SK-N-SH treated with all-trans-retinoic acid at 6 μM for 48 hours (cell line): ENCODE results near the gene PHKG2.

ENCODE experiments used
- ISL1 ChIP-seq: fragments of 250-450 bp; sonication (Bioruptor Pico); IDR thresholded peaks from 2 replicates; pipeline ENCODE4 v2.1.2; 2022; ENCODE audit warnings: mild to moderate bottlenecking, moderate library complexity
- OSR1 ChIP-seq: fragments of 250-450 bp; sonication (Bioruptor Pico); IDR thresholded peaks from 2 replicates; pipeline ENCODE4 v1.8.0; 2022; ENCODE audit warnings: moderate library complexity, mild to moderate bottlenecking, inconsistent platforms
- PPARA ChIP-seq: fragments of 250-450 bp; sonication (Bioruptor Pico); IDR thresholded peaks from 2 replicates; pipeline ENCODE4 v1.5.0; 2020; ENCODE audit warnings: mild to moderate bottlenecking, borderline replicate concordance
- RARB ChIP-seq: fragments of 250-450 bp; sonication (Bioruptor Pico); IDR thresholded peaks from 2 replicates; pipeline ENCODE4 v1.8.0; 2021; ENCODE audit warnings: mild to moderate bottlenecking, moderate library complexity
- SNAI2 ChIP-seq: fragments of 250-450 bp; sonication (Bioruptor Pico); IDR thresholded peaks from 2 replicates; pipeline ENCODE4 v1.5.0; 2020; ENCODE audit warnings: mild to moderate bottlenecking, moderate library complexity
- TCF4 ChIP-seq: fragments of 250-450 bp; sonication (Bioruptor Pico); IDR thresholded peaks from 2 replicates; pipeline ENCODE4 v1.8.0; 2021; ENCODE audit warnings: mild to moderate bottlenecking, moderate library complexity, borderline replicate concordance
- ZC3H10 ChIP-seq: fragments of 250-450 bp; sonication (Bioruptor Pico); IDR thresholded peaks from 2 replicates; pipeline ENCODE4 v1.5.1; 2021; ENCODE audit warnings: mild to moderate bottlenecking, moderate library complexity
- ZFP3 ChIP-seq: fragments of 250-450 bp; sonication (Bioruptor Pico); IDR thresholded peaks from 2 replicates; pipeline ENCODE4 v1.5.0; 2020; ENCODE audit warnings: mild to moderate bottlenecking, moderate library complexity
- ZFP30 ChIP-seq: fragments of 450-650 bp; formaldehyde crosslinking; IDR thresholded peaks from 2 replicates; pipeline ENCODE4 v1.5.0; 2022; ENCODE audit warnings: mild to moderate bottlenecking, moderate library complexity
- ZNF565 ChIP-seq: fragments of 450-650 bp; formaldehyde crosslinking; conservative IDR thresholded peaks from 2 replicates; pipeline ENCODE4 v1.5.0; 2020; ENCODE audit warnings: low read depth, mild to moderate bottlenecking, moderate library complexity
- ZNF8 ChIP-seq: fragments of 450-650 bp; formaldehyde crosslinking; IDR thresholded peaks from 2 replicates; pipeline ENCODE4 v1.5.0; 2020; ENCODE audit warnings: mild to moderate bottlenecking, moderate library complexity
- TF ChIP-seq, protein P1 (sequence below): fragments of 250-450 bp; sonication (Bioruptor Pico); IDR thresholded peaks from 2 replicates; pipeline ENCODE4 v1.5.1; 2020; ENCODE audit warnings: low read depth, mild to moderate bottlenecking, moderate library complexity
- TF ChIP-seq, protein P2 (sequence below): fragments of 250-450 bp; sonication (Bioruptor Pico); IDR thresholded peaks from 2 replicates; pipeline ENCODE4 v1.8.0; 2020; ENCODE audit warnings: mild to moderate bottlenecking, moderate library complexity, borderline replicate concordance

DNA sequence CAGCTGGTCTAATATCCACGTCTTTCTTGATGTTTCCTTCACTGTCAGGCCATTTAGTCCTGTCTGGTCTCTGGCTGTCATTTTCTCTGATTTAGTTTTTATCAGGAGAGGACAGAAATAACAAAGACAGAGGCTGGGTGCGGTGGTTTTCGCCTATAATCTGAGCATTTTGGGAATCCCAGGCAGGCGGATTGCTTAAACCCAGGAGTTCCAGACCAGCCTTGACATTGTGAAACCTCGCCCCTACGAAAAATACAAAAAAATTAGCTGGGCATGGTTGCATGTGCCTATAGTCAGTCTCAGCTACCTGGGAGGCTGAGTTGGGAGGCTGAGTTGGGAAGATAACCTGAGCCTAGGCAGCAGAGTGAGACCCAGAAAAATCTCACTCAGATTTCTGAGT, 42.2 kb upstream of the PHKG2 start:
- TF ChIP-seq OSR1 (CRISPR knock-in tag) (no peak), SNAI2 (CRISPR knock-in tag) (no peak), PPARA (CRISPR knock-in tag) (no peak), ISL1 (CRISPR knock-in tag) (no peak), TCF4 (CRISPR knock-in tag) (no peak), ZFP30 (CRISPR knock-in tag) (no peak), RARB (CRISPR knock-in tag) (no peak), ZFP3 (CRISPR knock-in tag) (no peak), ZC3H10 (CRISPR knock-in tag) (no peak), ZNF8 (CRISPR knock-in tag) (no peak), ZNF565 (CRISPR knock-in tag) (no peak)
- TF ChIP-seq, protein P1, sequence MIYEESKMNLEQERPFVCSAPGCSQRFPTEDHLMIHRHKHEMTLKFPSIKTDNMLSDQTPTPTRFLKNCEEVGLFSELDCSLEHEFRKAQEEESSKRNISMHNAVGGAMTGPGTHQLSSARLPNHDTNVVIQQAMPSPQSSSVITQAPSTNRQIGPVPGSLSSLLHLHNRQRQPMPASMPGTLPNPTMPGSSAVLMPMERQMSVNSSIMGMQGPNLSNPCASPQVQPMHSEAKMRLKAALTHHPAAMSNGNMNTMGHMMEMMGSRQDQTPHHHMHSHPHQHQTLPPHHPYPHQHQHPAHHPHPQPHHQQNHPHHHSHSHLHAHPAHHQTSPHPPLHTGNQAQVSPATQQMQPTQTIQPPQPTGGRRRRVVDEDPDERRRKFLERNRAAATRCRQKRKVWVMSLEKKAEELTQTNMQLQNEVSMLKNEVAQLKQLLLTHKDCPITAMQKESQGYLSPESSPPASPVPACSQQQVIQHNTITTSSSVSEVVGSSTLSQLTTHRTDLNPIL (CRISPR knock-in tag), result no peak
- TF ChIP-seq, protein P2, sequence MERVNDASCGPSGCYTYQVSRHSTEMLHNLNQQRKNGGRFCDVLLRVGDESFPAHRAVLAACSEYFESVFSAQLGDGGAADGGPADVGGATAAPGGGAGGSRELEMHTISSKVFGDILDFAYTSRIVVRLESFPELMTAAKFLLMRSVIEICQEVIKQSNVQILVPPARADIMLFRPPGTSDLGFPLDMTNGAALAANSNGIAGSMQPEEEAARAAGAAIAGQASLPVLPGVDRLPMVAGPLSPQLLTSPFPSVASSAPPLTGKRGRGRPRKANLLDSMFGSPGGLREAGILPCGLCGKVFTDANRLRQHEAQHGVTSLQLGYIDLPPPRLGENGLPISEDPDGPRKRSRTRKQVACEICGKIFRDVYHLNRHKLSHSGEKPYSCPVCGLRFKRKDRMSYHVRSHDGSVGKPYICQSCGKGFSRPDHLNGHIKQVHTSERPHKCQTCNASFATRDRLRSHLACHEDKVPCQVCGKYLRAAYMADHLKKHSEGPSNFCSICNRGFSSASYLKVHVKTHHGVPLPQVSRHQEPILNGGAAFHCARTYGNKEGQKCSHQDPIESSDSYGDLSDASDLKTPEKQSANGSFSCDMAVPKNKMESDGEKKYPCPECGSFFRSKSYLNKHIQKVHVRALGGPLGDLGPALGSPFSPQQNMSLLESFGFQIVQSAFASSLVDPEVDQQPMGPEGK (CRISPR knock-in tag), result no peak
